NOMO-1 treated with dmso at 0.1 percent for 144 hours (cell line): Measurements from ENCODE around the gene FRY.

Source experiments
- DNase-seq: peaks from one replicate; lab custom pipeline; 2025; ENCODE audit not compliant: unreplicated experiment; lab: John Stamatoyannopoulos, UW

Gene FRY

GRCh38 chr13:32125751-32126150 is 94.2 kb downstream of the FRY start:
- DNase-seq = peak; percentile 75

GRCh38 chr13:32126278-32126677 is 94.7 kb downstream of the FRY start:
- DNase-seq = no peak

GRCh38 chr13:32126756-32127155 is 95.2 kb downstream of the FRY start:
- DNase-seq = no peak

GRCh38 chr13:32127691-32128090 is 96.1 kb downstream of the FRY start:
- DNase-seq = no peak

- no peak for DNase-seq
These were observed 102.9 kb downstream of the FRY start for GRCh38 chr13:32134241-32135055.

GRCh38 chr13:32135056-32135390 is 103.4 kb downstream of the FRY start:
- no peak for DNase-seq

- no peak for DNase-seq
These were observed 104.1 kb downstream of the FRY start for GRCh38 chr13:32135655-32136054.

- no peak for DNase-seq
These were observed 104.5 kb downstream of the FRY start for GRCh38 chr13:32136061-32136460.

GRCh38 chr13:32136716-32137115 is 105.1 kb downstream of the FRY start:
- no peak for DNase-seq

- no peak for DNase-seq
These were observed 107.7 kb downstream of the FRY start for GRCh38 chr13:32139251-32139650.

- no peak for DNase-seq
These were observed 108.5 kb downstream of the FRY start for GRCh38 chr13:32140109-32140508.

- DNase-seq = no peak
These were observed 109.9 kb downstream of the FRY start for GRCh38 chr13:32141462-32141861.

GRCh38 chr13:32142115-32142514 is 110.5 kb downstream of the FRY start:
- DNase-seq = no peak

- no peak for DNase-seq
These were observed 111.4 kb downstream of the FRY start for GRCh38 chr13:32142956-32143375.

- no peak for DNase-seq
These were observed 115.6 kb downstream of the FRY start for GRCh38 chr13:32147193-32147592.

- DNase-seq = no peak
These were observed 116.4 kb downstream of the FRY start for GRCh38 chr13:32147976-32148375.

GRCh38 chr13:32150239-32150638 is 118.7 kb downstream of the FRY start:
- no peak for DNase-seq

- DNase-seq = no peak
These were observed 119.2 kb downstream of the FRY start for GRCh38 chr13:32150794-32151193.

- DNase-seq = no peak
These were observed 119.7 kb downstream of the FRY start for GRCh38 chr13:32151240-32151639.

GRCh38 chr13:32153056-32153455 is 121.5 kb downstream of the FRY start:
- no peak for DNase-seq

GRCh38 chr13:32159137-32159869 is 127.7 kb downstream of the FRY start:
- DNase-seq = no peak

GRCh38 chr13:32162395-32163005 is 130.9 kb downstream of the FRY start:
- no peak for DNase-seq
